ENCODE measurements around the gene ATP1B1.
"Not testable (repeated sequence)": the region's sequence is repeated elsewhere in the genome, so short reads cannot be mapped to it uniquely, and the experiment has no call there.

ATP1B1 gene

GRCh38 chr1:169118227-169118626 lies 11.7 kb downstream of the ATP1B1 start:
- no peak for DNase-seq

- DNase-seq, result no peak
These were observed 12.9 kb downstream of the ATP1B1 start for GRCh38 chr1:169119405-169119804.

GRCh38 chr1:169120066-169120465 lies 13.6 kb downstream of the ATP1B1 start:
- no peak for DNase-seq

GRCh38 chr1:169121146-169121923 lies 14.8 kb downstream of the ATP1B1 start:
- no peak for DNase-seq

GRCh38 chr1:169122976-169123375 lies 16.5 kb downstream of the ATP1B1 start:
- DNase-seq, result no peak

GRCh38 chr1:169124459-169124858 lies 18.0 kb downstream of the ATP1B1 start:
- DNase-seq, result no peak

GRCh38 chr1:169125597-169125996 lies 19.1 kb downstream of the ATP1B1 start:
- not testable (repeated sequence) for DNase-seq

- DNase-seq, result no peak
These were observed 19.8 kb downstream of the ATP1B1 start for GRCh38 chr1:169126335-169126734.

- DNase-seq, result no peak
These were observed 20.8 kb downstream of the ATP1B1 start for GRCh38 chr1:169127305-169127704.

GRCh38 chr1:169128562-169128961 lies 22.1 kb downstream of the ATP1B1 start:
- no peak for DNase-seq

- DNase-seq, result no peak
These were observed 22.8 kb downstream of the ATP1B1 start for GRCh38 chr1:169129109-169129784.

- no peak for DNase-seq
These were observed 24.2 kb downstream of the ATP1B1 start for GRCh38 chr1:169130683-169131082.

GRCh38 chr1:169132512-169133227 lies 26.2 kb downstream of the ATP1B1 start:
- no peak for DNase-seq

- no peak for DNase-seq
These were observed 26.7 kb downstream of the ATP1B1 start for GRCh38 chr1:169133228-169133576.

- DNase-seq, result no peak
These were observed 27.5 kb downstream of the ATP1B1 start for GRCh38 chr1:169133801-169134502.

GRCh38 chr1:169137357-169137756 lies 30.9 kb downstream of the ATP1B1 start:
- DNase-seq, result no peak

GRCh38 chr1:169138866-169139670 lies 32.6 kb downstream of the ATP1B1 start:
- no peak for DNase-seq

- DNase-seq, result no peak
These were observed 34.9 kb downstream of the ATP1B1 start for GRCh38 chr1:169141356-169141755.

- no peak for DNase-seq
These were observed 35.6 kb downstream of the ATP1B1 start for GRCh38 chr1:169142129-169142528.

GRCh38 chr1:169143346-169143745 lies 36.9 kb downstream of the ATP1B1 start:
- DNase-seq, result no peak

- DNase-seq, result no peak
These were observed 37.5 kb downstream of the ATP1B1 start for GRCh38 chr1:169143984-169144383.

- DNase-seq, result no peak
These were observed 38.6 kb downstream of the ATP1B1 start for GRCh38 chr1:169144941-169145626.

All from DMS 273 treated with DMSO at 0.1 percent for 48 hours (cell line).